Fibroblast of mammary gland (primary cell): Measurements from ENCODE around the gene ATP9A.

Experiments used
- DNase-seq: peaks from one replicate; pipeline ENCODE4 v3.0.0-alpha.2; 2010; ENCODE audit warnings: low read depth
- H3K4me3 ChIP-seq: 2 replicates; pipeline ENCODE4 v1.5.1; 2011; ENCODE audit warnings: low read depth, mild to moderate bottlenecking, low read length, moderate library complexity; ENCODE audit not compliant: control insufficient read depth
- CTCF ChIP-seq: conservative IDR thresholded peaks from 2 replicates; pipeline ENCODE4 v1.5.1; 2011; ENCODE audit warnings: low read depth, low read length, inconsistent platforms; ENCODE audit not compliant: control insufficient read depth, insufficient read depth

ATP9A gene

GRCh38 chr20:51596668-51597388, 171.4 kb downstream of the ATP9A start:
- no peak for TF ChIP-seq CTCF
- no peak for DNase-seq
- no peak overlapping the region for H3K4me3 ChIP-seq

- no peak overlapping the region for H3K4me3 ChIP-seq
- DNase-seq = no peak
- TF ChIP-seq CTCF = no peak
These were observed 172.4 kb downstream of the ATP9A start for GRCh38 chr20:51595744-51596143.

GRCh38 chr20:51595058-51595532, 173.1 kb downstream of the ATP9A start:
- DNase-seq = peak; percentile 89
- TF ChIP-seq CTCF = peak; percentile 96
- no peak overlapping the region for H3K4me3 ChIP-seq

GRCh38 chr20:51594236-51595057, 173.7 kb downstream of the ATP9A start:
- TF ChIP-seq CTCF = no peak
- no peak overlapping the region for H3K4me3 ChIP-seq
- no peak for DNase-seq

GRCh38 chr20:51593584-51593983, 174.6 kb downstream of the ATP9A start:
- no peak overlapping the region for H3K4me3 ChIP-seq
- no peak for DNase-seq
- no peak for TF ChIP-seq CTCF

GRCh38 chr20:51592564-51592963, 175.6 kb downstream of the ATP9A start:
- TF ChIP-seq CTCF = no peak
- H3K4me3 ChIP-seq = no peak overlapping the region
- DNase-seq = no peak
